Muscle layer of duodenum (tissue), 2 donors: Measurements from ENCODE around the gene CNOT8.
"Not testable (repeated sequence)": the region's sequence is repeated elsewhere in the genome, so short reads cannot be mapped to it uniquely, and the experiment has no call there.

ENCODE experiments used
- H3K27ac ChIP-seq: one replicate; pipeline ENCODE4 v1.7.0; 2013; ENCODE audit warnings: mild to moderate bottlenecking, low read length
- H3K27me3 ChIP-seq: one replicate; pipeline ENCODE4 v1.7.0; 2013; ENCODE audit warnings: low read depth, mild to moderate bottlenecking, control low read depth, low read length
- H3K36me3 ChIP-seq, 2 donors: one replicate each; pipeline ENCODE4 v1.7.0; 2013; ENCODE audit warnings: low read length in 2 of 2, control low read depth in 1 of 2, mild to moderate bottlenecking in 1 of 2; ENCODE audit not compliant: insufficient read depth in 2 of 2, control insufficient read depth in 1 of 2
- H3K4me1 ChIP-seq, 2 donors: one replicate each; pipeline ENCODE4 v1.7.0; 2013; ENCODE audit warnings: low read length in 2 of 2, mild to moderate bottlenecking in 2 of 2, control low read depth in 1 of 2, moderate library complexity in 1 of 2; ENCODE audit not compliant: insufficient read depth in 2 of 2, control insufficient read depth in 1 of 2
- H3K4me3 ChIP-seq, 2 donors: one replicate each; pipeline ENCODE4 v1.7.0; 2013; ENCODE audit warnings: low read length in 2 of 2, low read depth in 1 of 2, mild to moderate bottlenecking in 1 of 2
- H3K9me3 ChIP-seq, 2 donors: one replicate each; pipeline ENCODE4 v1.7.0; 2013; ENCODE audit warnings: low read length in 2 of 2, control low read depth in 1 of 2, mild to moderate bottlenecking in 1 of 2; ENCODE audit not compliant: control insufficient read depth in 1 of 2
- donor health status: healthy.

CNOT8 gene

GRCh38 chr5:154819546-154819945, 38.9 kb upstream of the CNOT8 start:
- Histone ChIP-seq H3K36me3 (peaks cover 60 to 68% of the 10 kb centered on the region in 2 donors), H3K9me3 (no peaks in the 10 kb centered on the region), H3K4me1 (no peaks in the 10 kb centered on the region), H3K27ac (no peak overlapping the region), H3K27me3 (no peaks in the 10 kb centered on the region), H3K4me3 (no peak overlapping the region)

DNA sequence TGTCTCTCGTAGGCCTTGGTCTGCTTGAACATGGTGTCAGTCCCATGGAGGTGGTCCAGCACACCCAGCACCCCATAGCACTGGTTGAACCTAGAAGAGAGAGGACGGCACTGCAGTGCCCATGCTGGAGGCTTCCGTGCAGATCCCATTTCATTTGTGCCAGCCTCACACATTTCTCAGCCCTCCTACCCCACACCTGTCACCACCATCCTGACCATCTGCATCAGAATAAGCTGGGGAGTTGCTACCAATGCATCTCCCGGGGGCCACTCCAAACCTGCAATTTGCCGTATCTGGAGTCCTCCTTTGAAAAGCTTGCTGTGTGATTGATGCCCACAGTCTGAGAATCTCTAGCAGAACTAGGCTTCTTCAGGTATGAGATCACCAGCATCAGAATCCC, 38.0 kb upstream of the CNOT8 start:
- Histone ChIP-seq H3K4me3 (no peak overlapping the region), H3K36me3 (peaks cover 56 to 62% of the 10 kb centered on the region in 2 donors), H3K9me3 (no peaks in the 10 kb centered on the region), H3K4me1 (no peaks in the 10 kb centered on the region), H3K27me3 (no peaks in the 10 kb centered on the region), H3K27ac (no peak overlapping the region)

GRCh38 chr5:154822896-154823295, 35.5 kb upstream of the CNOT8 start:
- H3K4me1 ChIP-seq, H3K4me3 ChIP-seq, H3K27ac ChIP-seq, H3K27me3 ChIP-seq, H3K9me3 ChIP-seq: not testable (repeated sequence)
- H3K36me3 ChIP-seq: peaks cover 42 to 64% of the 10 kb centered on the region in 2 donors

DNA sequence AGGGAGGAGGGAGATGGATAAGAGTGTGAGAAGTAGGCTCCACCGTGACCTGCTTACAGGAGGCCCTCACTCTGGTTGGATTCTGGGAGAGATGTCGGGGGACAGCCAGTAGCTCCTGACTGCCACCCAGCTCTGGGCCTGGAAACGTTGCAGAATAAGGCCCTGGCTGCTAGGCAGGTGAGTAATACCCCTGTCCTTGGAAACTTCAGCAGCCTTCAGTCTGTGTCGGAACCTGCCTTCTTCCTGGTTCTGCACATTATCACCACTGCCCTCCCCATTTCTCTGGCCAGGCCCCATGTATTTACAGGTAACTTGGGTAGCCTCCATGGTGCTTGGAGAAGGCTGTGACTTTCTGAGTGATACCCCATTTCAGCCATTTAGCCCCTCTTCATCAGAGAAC, 34.8 kb upstream of the CNOT8 start:
- Histone ChIP-seq H3K4me3 (no peak overlapping the region), H3K27ac (no peak overlapping the region), H3K9me3 (no peaks in the 10 kb centered on the region), H3K4me1 (no peaks in the 10 kb centered on the region), H3K27me3 (no peaks in the 10 kb centered on the region), H3K36me3 (peaks cover 42 to 68% of the 10 kb centered on the region in 2 donors)

DNA sequence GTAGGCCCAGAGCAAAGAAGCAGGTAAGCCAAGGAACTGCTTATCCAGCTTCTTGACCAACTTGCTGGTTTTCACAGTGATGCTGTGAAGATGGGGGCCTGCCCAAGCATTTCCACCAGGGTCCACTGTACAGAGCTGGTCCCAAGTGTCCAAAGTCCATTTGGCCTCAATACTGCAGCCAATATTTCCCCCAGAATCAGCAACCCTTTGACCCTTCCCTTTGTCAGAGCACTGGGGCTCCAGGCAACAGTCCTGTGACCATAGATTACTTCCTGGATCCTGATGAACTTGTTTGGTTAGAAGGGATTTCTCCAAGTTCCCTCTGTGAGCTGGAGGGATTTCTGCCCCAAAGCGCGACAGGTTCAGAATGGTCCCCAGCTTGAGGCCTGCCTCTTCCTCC, 34.4 kb upstream of the CNOT8 start:
- Histone ChIP-seq H3K9me3 (no peaks in the 10 kb centered on the region), H3K27ac (no peak overlapping the region), H3K36me3 (peaks cover 43 to 69% of the 10 kb centered on the region in 2 donors), H3K4me1 (no peaks in the 10 kb centered on the region), H3K4me3 (no peak overlapping the region), H3K27me3 (no peaks in the 10 kb centered on the region)

DNA sequence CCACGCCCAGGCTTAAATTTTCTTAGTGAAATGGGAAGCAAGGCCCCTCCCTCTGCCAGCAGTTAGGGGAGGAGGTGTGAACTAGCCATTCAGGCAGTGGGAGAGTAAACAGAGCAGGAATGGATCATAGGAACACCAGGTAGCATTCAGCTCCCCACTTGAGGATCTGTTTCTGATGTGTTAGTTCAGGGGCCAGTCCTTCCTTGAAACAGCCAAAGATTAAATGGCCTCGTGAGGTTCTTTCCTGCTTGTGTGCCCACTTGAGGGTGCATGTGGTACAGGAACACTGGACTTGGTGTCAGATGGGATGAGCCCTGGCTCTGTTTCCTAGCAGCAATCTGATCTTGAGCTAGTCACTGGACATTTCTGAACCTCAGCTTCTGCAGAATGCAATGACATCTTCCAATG, 29.2 kb upstream of the CNOT8 start:
- Histone ChIP-seq H3K27me3 (no peaks in the 10 kb centered on the region), H3K27ac (no peak overlapping the region), H3K36me3 (peaks cover 24 to 47% of the 10 kb centered on the region in 2 donors), H3K4me3 (no peak overlapping the region), H3K9me3 (no peaks in the 10 kb centered on the region), H3K4me1 (no peaks in the 10 kb centered on the region)

DNA sequence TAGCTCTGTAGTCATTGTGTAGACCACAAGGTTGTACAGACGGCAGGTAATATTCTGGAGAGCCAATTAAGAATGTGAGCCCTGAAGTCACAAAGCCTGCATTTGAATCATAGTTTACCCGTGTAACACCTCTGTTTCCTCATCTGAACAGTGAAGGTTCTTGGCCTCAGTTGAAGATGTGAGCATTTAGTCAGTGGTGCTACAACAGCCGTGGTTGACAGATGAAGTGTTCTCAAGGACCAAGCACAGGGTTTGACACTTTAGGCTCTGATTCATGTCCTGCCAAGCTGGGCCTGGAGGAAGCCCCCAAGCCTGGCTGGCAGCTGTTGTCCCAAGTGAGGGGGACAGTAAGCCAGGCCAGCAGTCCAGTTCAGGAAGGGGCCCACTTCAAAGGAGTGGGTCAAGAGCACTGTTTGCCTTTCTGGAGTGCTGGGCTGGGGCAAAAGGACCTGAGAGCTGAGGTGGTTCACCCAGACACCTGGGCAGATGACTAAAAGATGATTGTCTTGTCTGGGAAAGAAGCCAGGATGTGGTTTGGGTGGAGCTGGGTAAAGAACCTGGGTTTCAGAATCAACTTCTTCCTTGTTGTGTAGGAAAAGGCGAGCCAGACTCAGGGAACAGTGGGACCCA, 28.7 kb upstream of the CNOT8 start:
- Histone ChIP-seq H3K4me1 (peaks cover 2 to 4% of the 10 kb centered on the region in 2 donors), H3K4me3 (no peak overlapping the region), H3K27me3 (no peaks in the 10 kb centered on the region), H3K9me3 (no peaks in the 10 kb centered on the region), H3K36me3 (peaks cover 19 to 42% of the 10 kb centered on the region in 2 donors), H3K27ac (no peak overlapping the region)

- Histone ChIP-seq H3K9me3 (no peaks in the 10 kb centered on the region), H3K27me3 (no peaks in the 10 kb centered on the region), H3K27ac (no peak overlapping the region), H3K4me1 (peaks cover 7 to 9% of the 10 kb centered on the region in 2 donors), H3K4me3 (no peak overlapping the region), H3K36me3 (peaks cover 19 to 42% of the 10 kb centered on the region in 2 donors)
These were observed 28.2 kb upstream of the CNOT8 start for GRCh38 chr5:154830219-154830595.

- Histone ChIP-seq H3K27ac (no peak overlapping the region), H3K36me3 (peaks cover 19 to 42% of the 10 kb centered on the region in 2 donors), H3K4me1 (peaks cover 9 to 11% of the 10 kb centered on the region in 2 donors), H3K9me3 (no peaks in the 10 kb centered on the region), H3K4me3 (no peak overlapping the region), H3K27me3 (no peaks in the 10 kb centered on the region)
These were observed 27.8 kb upstream of the CNOT8 start for GRCh38 chr5:154830596-154830995.

DNA sequence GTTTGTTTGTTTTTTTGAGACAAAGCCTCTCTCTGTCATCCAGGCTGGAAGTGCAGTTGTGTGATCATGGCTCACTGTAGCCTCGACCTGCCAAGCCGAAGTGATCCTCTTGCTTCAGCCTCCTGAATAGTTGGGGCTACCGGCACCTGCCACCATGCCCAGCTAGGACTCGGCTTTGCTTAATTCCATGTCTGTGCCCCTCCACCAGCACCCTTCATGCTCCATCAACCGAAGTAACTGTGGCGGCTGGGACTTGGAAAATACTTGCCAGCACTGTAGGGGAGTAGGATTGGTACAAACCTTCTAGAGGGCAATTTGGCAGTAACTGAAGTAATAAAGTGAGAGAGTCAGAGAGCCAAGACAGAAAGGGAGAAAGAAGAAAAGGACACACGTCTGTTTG, 27.0 kb upstream of the CNOT8 start:
- H3K27ac ChIP-seq: no peak overlapping the region
- H3K36me3 ChIP-seq: peaks cover 19 to 36% of the 10 kb centered on the region in 2 donors
- H3K9me3 ChIP-seq: no peaks in the 10 kb centered on the region

GRCh38 chr5:154832804-154833203, 25.6 kb upstream of the CNOT8 start:
- H3K36me3 ChIP-seq: peaks cover 22 to 32% of the 10 kb centered on the region in 2 donors
- not testable (repeated sequence) for H3K4me3 ChIP-seq, H3K27ac ChIP-seq, H3K27me3 ChIP-seq, H3K9me3 ChIP-seq
- H3K4me1 ChIP-seq: peaks cover 9 to 11% of the 10 kb centered on the region in 2 donors

More for the DNA sequence above, 27.0 kb upstream of the CNOT8 start:
- Histone ChIP-seq H3K4me3 (no peak overlapping the region), H3K27me3 (no peaks in the 10 kb centered on the region), H3K4me1 (peaks cover 9 to 11% of the 10 kb centered on the region in 2 donors)

DNA sequence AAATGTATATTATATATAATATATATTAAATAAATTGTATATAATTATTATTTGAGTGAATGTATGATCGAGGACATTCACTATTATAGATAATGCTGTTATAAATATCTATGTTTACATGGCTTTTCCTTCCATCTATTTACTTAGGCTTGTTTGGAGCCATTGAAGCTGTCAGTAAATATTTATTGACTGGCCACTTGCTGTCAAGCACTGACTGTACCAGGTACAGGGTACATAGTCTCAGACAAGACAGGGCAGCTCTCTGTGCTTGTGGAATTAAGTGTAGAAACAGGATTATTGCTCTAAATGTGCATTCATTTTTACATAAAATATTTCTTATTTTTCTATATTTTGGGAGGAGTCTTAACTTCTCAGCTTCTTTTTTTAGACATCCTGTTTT, 24.4 kb upstream of the CNOT8 start:
- no peaks in the 10 kb centered on the region for H3K9me3 ChIP-seq
- H3K27me3 ChIP-seq: no peaks in the 10 kb centered on the region
- peaks cover 24 to 29% of the 10 kb centered on the region in 2 donors for H3K36me3 ChIP-seq
- peaks cover 9 to 11% of the 10 kb centered on the region in 2 donors for H3K4me1 ChIP-seq
- H3K27ac ChIP-seq: no peak overlapping the region
- peak overlapping the region in 1 of 2 donors; percentile 52 for H3K4me3 ChIP-seq
